ENCODE measurements around the gene VAMP8.

DNA sequence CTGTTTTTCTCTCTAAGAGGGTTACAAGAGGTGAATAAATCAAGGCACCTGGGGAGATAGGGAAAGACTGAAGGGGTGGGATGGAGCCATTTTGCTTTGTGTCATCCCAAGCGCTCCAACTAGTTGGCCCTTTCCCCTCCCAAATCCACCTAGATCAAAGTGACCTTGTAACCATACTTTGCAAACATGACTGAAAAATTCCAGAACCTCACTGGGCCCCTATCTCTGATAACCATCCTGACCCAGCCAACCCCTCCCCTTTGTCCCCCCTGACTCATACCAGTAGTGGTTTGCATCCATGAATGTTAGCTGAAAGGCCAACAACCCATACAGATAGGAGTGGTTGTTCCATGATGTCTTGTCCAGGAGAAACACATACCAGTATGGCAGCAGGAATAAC lies 19.2 kb upstream of the VAMP8 start:
- no peak for TF ChIP-seq FOXM1 (IDR thresholded peaks at IDR 0.05; ENCODE audit: borderline replicate concordance)
- TF ChIP-seq HDGF (IDR thresholded peaks at IDR 0.05; ENCODE audit: borderline replicate concordance): no peak
- no peak for TF ChIP-seq L3MBTL2 (conservative IDR thresholded peaks at IDR 0.05)
- no peak for TF ChIP-seq FOXA1 (IDR thresholded peaks at IDR 0.05)
- no peak for TF ChIP-seq ARNT (IDR thresholded peaks at IDR 0.05)
- no peak for TF ChIP-seq SP1 (IDR thresholded peaks at IDR 0.05)
- TF ChIP-seq TARDBP (IDR thresholded peaks at IDR 0.05): no peak
- no peak for TF ChIP-seq BHLHE40 (IDR thresholded peaks at IDR 0.05; ENCODE audit: borderline replicate concordance)
- no peak for TF ChIP-seq NFRKB (IDR thresholded peaks at IDR 0.05)
- no peak for TF ChIP-seq FOXK2 (IDR thresholded peaks at IDR 0.05)
- TF ChIP-seq SUZ12 (IDR thresholded peaks at IDR 0.05): no peak
- TF ChIP-seq LEF1 (IDR thresholded peaks at IDR 0.05; ENCODE audit: borderline replicate concordance): no peak
- no peak for TF ChIP-seq ELF4 (IDR thresholded peaks at IDR 0.05)
- TF ChIP-seq, protein P1, sequence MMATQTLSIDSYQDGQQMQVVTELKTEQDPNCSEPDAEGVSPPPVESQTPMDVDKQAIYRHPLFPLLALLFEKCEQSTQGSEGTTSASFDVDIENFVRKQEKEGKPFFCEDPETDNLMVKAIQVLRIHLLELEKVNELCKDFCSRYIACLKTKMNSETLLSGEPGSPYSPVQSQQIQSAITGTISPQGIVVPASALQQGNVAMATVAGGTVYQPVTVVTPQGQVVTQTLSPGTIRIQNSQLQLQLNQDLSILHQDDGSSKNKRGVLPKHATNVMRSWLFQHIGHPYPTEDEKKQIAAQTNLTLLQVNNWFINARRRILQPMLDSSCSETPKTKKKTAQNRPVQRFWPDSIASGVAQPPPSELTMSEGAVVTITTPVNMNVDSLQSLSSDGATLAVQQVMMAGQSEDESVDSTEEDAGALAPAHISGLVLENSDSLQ (IDR thresholded peaks at IDR 0.05): no peak
